GM19193 (cell line): ENCODE data around the gene P4HB.

ENCODE experiments used
- POLR2A ChIP-seq: IDR thresholded peaks from 4 replicates; pipeline ENCODE4 v1.6.1; 2011; ENCODE audit not compliant: insufficient read depth, insufficient read length; ENCODE audit errors: extremely low read depth

P4HB gene

DNA sequence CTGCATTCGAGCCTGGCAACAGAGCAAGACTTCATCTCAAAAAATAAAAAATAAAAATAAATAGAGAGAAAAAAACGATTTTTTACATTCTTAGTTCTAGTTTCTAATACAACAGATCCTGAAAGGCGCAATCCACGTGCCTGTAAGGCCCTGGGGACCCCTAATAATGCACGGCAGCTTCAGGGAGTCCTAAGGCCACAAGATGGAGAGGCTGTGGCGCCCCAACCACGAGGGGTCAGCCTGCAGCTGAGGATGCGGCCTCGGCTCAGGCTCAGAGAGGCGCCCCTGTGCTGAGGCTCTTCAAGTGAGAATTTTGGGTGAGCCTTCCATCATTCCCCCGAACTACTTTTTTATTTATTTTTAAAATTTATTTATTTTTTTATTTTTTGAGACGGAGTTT is 10.9 kb downstream of the P4HB start:
- no peak for TF ChIP-seq POLR2A

DNA sequence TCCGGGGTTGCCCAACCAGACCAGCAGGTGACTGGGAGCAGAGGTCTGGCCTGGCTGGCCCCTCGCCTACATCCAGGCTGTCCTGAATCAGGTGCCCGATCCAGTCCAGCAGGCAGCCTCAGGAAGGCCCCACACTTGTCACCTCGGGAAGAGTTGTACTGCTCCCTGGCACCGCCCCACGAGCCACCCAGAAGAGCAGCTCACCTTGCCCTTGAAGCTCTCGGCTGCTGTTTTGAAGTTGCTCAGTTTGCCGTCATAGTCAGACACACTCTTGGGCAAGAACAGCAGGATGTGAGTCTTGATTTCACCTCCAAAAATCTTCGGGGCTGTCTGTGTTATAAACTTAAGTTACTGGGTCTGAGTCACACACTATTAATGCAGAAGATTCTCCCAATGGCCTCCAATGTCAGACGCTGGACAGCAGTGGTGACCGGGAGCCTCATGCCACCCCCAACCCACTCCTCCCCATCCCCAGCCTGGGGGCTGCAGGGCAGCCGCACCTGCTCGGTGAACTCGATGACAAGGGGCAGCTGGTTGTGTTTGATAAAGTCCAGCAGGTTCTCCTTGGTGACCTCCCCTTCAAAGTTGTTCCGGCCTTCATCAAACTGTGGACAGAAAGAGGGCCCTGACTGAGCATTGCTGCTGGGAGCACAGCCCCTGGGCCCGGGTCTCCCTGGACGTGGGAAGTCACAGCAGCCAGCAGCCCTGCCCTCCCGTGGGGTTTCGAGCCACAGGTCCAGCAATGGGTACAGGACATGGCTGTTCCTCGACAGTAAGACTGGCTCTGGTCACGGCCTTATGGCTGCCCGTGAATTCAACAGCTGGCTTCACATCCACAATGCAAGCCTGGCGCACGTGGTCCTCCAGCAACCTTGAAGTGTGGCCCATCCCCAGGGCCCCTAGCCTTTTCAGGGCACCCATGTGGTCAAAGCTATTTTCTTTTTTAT is 13.3 kb downstream of the P4HB start:
- TF ChIP-seq POLR2A, result no peak

DNA sequence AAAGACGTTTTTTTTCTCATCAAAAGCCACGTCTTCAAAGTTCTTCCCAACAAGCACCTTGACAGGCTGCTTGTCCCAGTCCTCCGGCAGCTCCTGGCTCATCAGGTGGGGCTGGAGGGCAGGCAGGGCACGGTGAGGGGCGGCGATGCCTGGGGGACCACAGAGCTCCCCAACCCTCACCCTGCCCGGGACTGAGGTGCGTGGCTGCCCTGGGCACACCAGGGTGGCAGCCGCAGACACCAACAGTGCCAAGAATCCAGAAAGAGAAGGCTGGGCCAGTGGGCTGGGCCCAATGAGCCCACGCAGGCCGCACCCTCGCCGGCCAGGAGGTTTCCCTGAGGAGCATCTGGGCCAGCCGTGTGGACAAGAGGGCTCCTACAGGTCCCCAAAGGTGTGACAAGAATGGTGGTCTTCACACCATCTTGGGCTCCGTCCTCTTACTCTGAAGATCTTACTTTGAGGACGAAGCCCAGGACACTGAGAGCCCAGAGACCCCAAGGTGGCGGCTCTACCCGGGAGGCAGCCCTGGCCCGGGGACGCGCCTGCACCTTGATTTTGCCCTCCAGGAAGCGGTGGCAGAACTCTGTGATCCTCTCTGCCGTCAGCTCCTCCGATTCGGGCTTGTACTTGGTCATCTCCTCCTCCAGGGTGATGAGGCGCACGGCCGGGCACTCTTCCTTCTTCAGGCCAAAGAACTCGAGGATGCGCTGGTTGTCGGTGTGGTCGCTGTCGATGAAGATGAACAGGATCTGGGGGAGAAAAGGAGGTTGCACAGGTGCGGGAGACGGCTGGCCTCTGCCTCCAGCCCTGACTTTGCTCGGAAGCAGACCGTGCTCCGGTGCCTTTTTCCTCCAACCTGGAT is 14.2 kb downstream of the P4HB start:
- no peak for TF ChIP-seq POLR2A

DNA sequence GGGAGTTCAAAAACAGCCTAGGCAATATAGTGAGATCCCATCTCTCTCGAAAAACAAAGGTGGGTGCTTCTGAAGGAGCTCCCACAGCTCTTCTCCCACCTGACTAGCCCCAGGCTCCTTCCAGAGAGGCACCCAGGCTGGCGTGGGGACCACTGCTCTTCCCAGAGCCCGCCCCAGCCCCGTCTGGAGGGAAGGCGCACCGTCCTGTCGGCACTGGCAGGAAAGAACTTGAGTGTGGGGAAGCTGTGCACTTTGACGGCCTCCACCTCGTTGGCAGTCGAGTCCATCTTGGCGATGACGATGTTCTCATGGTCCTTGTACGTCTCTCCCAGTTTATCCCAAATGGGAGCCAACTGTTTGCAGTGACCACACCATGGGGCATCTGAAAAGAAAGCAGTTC is 15.0 kb downstream of the P4HB start:
- TF ChIP-seq POLR2A, result peak; percentile 9

DNA sequence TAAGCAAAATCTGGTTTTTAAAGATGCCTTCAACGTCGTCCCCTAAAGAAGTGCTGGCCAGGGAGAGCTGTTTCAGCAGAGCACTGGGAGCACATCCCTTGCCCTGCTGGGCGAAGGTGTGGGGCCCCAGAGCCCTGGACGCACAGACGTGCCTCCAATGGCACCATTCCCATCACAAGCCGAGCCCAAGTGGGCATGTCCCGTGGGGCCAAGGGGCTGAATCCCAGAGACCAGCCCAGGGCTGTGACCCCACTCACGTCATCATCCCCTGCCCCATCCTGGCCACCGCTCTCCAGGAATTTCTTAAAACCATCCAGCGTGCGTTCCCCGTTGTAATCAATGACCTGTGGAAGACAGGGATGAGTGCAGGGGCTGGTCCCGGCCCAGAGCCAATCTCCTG is 15.4 kb downstream of the P4HB start:
- TF ChIP-seq POLR2A, result no peak

DNA sequence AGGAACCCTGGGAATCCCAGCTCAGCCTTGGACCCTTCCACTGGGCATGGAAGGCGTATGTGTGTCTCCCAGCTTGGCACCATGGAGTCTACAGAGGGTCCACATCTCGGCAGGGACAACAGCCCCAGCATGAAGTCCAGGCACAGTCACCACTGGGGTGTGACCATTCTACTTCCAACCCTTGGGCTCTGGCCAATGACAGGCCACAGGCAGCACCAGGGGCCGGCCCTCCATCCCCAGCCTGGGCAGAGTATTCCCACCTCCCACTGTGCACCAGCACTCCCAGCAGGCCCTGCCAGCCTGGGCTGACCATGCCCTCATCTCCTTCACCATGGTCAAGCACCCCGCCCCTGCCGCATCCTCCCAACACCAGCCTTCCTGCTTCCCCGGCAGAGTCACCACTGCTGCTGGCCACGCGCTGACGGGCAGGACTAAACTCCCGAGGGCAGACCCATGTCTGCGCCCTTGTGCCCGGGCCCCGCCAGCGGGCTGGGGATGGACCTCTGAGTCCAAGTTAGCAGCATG is 15.9 kb downstream of the P4HB start:
- no peak for TF ChIP-seq POLR2A

DNA sequence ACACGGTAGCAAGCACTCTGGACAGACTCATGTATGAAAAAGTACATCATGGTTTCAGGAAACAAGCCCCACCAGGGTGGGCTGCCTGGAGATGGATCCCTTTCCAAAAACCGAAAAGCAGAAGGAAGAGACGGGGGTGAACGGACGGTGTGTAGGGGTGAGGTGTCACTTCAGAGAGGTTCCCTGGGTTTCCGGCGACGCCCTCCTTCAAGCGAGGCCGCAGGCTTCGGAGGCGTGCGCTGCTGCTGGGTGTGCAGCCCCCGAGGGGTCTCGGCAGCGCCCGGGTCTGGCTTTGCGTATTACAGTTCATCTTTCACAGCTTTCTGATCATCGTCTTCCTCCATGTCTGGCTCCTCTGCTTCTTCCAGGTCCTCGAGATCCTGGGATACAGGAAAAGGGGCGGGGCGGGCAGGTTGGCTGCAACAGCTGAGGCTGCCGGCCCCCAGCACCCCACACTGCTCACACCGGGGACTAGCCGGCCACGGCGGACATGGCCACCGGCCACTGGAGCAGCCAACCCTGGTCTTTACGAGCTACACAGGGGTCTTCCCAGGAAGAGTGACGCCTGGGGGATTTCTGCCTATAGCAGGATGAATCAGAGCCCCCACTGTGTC is 16.5 kb downstream of the P4HB start:
- no peak for TF ChIP-seq POLR2A

DNA sequence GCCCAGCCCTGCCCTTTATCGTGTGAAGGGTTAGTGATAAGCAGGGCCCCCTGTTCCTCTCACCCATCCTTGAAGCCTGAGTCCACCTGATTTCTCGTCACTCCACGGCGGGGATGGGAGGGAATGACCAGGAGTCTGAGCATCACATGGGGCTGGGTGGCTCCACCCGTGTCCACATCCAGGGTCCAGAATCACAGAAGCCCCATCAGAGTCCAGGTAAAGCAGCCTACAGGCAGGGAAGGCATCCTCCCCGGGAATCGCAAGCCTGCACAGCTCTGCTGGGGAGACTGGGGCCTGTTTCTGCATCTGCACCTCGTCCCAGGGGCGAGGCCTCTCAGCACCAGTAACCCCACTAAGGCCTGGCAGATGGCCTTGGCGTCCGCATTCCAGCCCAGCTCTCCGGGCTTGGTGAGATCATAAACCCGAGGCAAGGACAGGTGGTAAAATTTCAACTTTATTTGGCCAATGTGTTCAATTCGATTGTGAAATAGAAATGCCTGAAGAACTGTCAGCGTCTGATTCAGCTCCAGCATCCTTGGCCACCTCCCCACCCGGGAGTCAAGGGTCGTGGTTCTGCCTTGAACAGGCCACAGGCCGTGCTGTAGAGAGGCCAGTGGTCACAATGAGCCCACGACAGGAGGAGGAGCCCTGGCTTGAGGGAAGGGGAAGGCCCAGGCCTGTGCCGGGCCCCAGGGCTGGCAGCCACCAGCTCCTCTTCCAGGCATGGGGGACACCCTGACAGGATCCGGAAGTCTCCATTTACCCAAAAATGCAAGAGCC is 17.4 kb downstream of the P4HB start:
- TF ChIP-seq POLR2A, result no peak

DNA sequence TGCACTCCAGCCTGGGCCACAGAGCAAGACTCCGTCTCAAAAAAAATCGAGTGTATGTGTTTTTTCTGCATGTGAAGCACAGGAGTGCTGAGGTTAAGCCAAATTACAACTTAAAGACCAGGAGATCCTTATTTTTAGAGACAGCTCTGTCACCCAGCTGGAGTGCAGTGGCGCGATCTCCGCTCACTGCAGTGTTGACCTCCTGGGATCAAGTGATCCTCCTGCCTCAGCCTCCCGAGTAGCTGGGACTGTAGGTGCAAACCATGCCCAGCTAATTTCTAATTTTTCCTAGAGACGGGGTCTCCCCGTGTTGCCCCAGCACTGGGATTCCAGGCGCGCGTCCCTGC is 18.0 kb downstream of the P4HB start:
- no peak for TF ChIP-seq POLR2A

DNA sequence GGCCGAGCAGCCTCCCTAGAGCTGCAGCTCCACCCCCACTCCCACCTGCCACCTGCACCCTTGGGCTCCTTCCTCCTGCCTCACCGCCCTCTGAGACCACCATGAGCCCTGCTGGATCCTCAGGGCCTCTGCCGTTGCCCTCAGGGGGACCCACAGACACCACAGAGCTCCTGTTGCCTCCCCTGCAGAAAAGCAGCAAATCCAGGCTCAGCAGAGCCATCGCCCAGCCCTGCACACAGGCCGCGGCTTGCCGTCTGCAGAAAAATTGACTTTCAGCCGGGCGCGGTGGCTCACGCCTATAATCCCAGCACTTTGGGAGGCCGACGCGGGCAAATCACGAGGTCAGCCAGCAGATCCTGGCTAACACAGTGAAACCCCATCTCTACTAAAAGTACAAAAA is 18.5 kb downstream of the P4HB start:
- no peak for TF ChIP-seq POLR2A

DNA sequence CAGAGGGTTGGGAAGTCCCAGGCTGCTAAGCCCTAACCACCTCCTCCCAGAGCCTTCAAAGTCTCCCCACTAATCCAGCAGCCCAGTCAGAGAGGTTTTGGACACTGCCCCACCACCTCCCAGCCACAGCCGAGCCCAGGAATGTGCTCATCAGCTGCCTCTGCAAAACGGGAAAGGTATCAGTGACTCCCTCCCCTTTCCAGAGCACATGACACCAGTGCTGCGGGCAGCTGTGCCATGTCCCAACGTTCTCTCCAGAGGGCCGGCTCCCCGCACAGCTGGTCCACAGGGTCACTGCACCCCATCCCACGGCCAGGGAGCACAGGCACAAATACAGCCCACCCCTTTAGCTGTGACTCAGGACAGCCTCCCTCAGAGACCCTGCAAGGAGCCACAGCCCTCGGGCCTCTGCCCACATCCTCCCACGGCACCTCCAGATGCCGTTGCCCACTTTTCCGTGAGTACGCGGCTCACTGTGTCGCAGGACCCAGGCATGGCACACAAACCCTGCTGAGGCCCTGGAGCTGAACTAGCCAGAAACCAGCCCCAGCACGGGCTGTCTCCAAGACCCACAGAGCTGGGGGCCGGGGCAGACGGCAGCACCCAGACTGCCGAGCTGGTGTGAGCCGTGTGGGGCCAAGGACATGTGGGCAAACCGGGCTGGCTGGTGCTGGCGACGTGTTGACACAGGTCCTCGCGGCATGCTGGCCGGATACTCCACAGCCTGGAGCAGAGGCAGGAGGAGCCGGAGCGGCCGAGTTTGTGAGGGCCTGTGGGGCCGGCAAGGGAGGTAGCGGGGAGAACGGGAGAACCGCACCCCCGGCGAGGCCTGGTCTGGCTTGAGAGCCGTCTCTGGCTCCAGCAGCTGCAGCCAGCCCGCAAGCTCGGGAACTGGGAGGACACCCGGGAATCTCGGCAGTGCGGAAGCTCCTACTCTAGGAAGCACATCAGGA is 19.2 kb downstream of the P4HB start:
- no peak for TF ChIP-seq POLR2A

DNA sequence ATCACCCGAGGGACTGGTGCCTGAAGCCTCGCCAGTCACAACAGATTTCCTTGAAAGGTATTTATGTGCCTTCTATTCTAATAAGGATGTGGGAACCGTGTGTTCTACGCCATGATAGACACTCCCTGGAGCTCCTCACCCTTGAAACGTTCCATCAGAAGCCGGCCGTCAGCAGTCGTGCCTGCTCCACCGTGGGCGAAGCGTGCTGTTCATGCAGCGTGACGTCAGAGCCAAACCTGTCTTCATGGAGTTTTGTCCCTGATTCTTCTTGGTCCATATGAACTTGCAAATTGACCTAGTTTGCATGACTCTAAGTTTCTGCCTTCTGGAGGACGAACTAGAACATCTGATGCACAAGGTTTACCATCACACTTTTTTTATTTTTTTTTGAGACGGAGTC is 21.0 kb downstream of the P4HB start:
- TF ChIP-seq POLR2A, result no peak

DNA sequence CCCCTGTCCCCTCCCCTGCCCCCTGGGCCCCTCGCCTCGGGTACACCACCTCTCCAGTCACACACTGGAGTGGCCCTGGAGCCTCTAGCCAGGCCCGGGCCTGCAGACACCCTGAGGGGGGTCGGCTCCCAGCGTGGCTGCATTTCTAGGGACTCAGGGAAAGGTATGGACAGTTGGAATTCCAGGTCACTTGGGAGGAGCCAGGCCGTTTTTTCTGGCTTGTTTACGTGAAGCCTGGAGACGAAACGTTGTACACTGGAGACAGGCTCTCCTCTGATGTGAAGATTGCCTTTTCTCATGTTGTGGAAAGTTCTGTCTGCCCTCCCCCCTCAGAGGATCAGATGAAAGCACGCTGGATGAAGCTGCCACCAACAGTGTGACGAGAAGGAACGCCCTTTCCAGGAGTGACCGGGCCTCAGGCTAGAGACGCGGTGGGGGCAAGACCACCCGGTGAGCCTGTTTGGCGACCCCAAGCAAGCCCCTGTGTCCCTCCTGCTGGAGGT is 21.5 kb downstream of the P4HB start:
- no peak for TF ChIP-seq POLR2A

DNA sequence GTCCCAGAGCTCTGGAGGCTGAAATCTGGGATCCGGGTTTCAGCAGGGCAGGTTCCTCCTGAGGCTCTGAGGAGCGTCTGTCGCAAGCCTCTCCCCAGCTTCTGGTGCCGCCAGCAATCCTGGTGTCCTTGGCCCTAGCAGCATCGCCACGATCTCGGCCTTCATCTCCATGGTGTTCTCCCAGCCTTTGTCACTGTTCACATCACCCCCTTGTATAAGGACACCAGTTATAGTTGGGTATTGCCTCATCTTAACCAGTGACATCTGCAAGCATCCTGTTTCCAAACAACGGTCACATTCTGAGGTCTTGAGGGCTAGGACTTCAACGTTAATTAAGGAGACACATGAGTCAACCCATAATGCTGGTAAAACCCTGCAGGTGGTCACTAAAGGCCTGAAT is 22.7 kb downstream of the P4HB start:
- TF ChIP-seq POLR2A, result no peak

DNA sequence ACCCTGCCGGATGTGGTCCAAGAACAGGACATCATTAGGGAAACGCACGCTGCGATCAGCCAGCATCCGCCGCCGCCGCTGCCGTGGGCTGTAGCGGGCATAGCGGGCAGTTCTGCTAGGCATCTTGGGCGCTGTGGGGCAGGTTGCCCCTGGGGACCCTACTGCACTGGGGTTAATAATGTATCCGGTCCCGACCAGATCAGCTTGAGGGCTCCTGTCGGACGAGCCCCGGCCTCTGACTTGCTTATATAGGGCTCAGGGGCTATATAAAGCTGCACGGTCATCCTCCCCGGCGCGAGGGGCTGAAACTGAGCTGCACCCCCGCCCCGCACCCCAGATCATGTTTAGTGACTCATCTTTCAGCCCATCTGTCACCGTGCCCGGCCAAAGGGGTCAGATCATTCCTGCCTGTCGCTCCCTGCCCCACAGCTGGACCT is 25.5 kb downstream of the P4HB start, which contains the start of gene PPP1R27:
Gene PPP1R27 (minus strand): TSS at position 220 of the 437 bp plus-strand sequence. CDS start 97 bp downstream, at position 123.
- TF ChIP-seq POLR2A, result no peak
